Panc1 (cell line): ENCODE results near the gene GPD1L.

Source experiments
- POLR2AphosphoS5 ChIP-seq: IDR thresholded peaks from 2 replicates; pipeline ENCODE4 v1.6.1; 2012; ENCODE audit warnings: mild to moderate bottlenecking, low read depth, low read length, moderate library complexity
- SIN3A ChIP-seq: IDR thresholded peaks from 2 replicates; pipeline ENCODE4 v1.6.1; 2012; ENCODE audit warnings: low read depth, mild to moderate bottlenecking, low read length, moderate library complexity, borderline replicate concordance; ENCODE audit not compliant: insufficient read depth
- TF ChIP-seq, protein P1 (sequence below): fragments of 450-650 bp; IDR thresholded peaks from 2 replicates; pipeline ENCODE4 v1.5.1; 2017; ENCODE audit warnings: mild to moderate bottlenecking

DNA sequence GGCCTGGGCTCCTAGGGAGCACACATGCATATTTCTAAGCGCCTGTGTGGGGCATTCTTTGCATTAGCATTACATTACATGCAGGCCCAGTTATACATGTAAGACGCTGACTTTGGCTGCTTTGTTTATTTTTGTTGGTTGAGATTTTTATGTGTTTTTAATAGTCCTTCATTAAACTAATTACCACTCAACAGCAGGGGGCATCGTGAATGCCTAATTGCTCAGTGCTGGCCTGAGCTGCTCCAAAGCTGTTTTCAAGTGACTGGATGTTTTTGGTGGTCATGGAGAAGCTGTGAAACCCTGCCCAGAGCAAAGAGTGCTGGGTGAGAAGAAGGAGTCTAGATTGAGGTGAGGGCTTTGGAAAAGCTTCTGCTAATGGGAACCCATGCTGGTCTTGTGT, 41.5 kb downstream of the GPD1L start:
- TF ChIP-seq, protein P1, sequence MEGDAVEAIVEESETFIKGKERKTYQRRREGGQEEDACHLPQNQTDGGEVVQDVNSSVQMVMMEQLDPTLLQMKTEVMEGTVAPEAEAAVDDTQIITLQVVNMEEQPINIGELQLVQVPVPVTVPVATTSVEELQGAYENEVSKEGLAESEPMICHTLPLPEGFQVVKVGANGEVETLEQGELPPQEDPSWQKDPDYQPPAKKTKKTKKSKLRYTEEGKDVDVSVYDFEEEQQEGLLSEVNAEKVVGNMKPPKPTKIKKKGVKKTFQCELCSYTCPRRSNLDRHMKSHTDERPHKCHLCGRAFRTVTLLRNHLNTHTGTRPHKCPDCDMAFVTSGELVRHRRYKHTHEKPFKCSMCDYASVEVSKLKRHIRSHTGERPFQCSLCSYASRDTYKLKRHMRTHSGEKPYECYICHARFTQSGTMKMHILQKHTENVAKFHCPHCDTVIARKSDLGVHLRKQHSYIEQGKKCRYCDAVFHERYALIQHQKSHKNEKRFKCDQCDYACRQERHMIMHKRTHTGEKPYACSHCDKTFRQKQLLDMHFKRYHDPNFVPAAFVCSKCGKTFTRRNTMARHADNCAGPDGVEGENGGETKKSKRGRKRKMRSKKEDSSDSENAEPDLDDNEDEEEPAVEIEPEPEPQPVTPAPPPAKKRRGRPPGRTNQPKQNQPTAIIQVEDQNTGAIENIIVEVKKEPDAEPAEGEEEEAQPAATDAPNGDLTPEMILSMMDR, result peak; percentile 27; the same call in 1 of the 2 replicates
- TF ChIP-seq POLR2AphosphoS5 (no peak), SIN3A (no peak)
